Kidney epithelial cell (primary cell): ENCODE results near the gene CDH13. TPM values are rescaled to one million over a fixed set of nuclear protein-coding genes. Genes with fewer than 3 reads are reported as not detected.

ENCODE experiments used
- DNase-seq: peaks from one replicate; pipeline ENCODE4 v3.0.0-alpha.2; 2010; ENCODE audit warnings: low read depth
- H3K27me3 ChIP-seq: 2 replicates; pipeline ENCODE4 v1.6.0; 2011; ENCODE audit warnings: low read length; ENCODE audit not compliant: control insufficient read depth, insufficient read depth
- H3K36me3 ChIP-seq: 2 replicates; pipeline ENCODE4 v1.5.1; 2011; ENCODE audit warnings: low read length; ENCODE audit not compliant: control insufficient read depth, insufficient read depth
- H3K4me3 ChIP-seq: 2 replicates; pipeline ENCODE4 v1.5.1; 2011; ENCODE audit warnings: low read depth, mild to moderate bottlenecking, control low read depth, low read length
- total RNA-seq: library from RNA; depleted of rRNA; stranded (reverse); fragments of >200 nt; gene quantifications from 2 replicates; pipeline ENCODE4 v1.2.3, GENCODE V29; 2015
- TF ChIP-seq, protein P1 (sequence below): IDR thresholded peaks from 2 replicates; pipeline ENCODE4 v1.5.1; 2011; ENCODE audit warnings: mild to moderate bottlenecking, moderate library complexity, low read length, control low read depth, inconsistent platforms; ENCODE audit not compliant: insufficient read depth, poor library complexity, severe bottlenecking

Gene CDH13
- total RNA-seq, 1 donor from 2014 or later, result 32.8 TPM

GRCh38 chr16:82945420-82946101, 318.8 kb downstream of the CDH13 start:
- Histone ChIP-seq H3K36me3 (no peaks in the 10 kb centered on the region), H3K27me3 (no peaks in the 10 kb centered on the region), H3K4me3 (no peak overlapping the region)
- no peak for DNase-seq
- TF ChIP-seq, protein P1, sequence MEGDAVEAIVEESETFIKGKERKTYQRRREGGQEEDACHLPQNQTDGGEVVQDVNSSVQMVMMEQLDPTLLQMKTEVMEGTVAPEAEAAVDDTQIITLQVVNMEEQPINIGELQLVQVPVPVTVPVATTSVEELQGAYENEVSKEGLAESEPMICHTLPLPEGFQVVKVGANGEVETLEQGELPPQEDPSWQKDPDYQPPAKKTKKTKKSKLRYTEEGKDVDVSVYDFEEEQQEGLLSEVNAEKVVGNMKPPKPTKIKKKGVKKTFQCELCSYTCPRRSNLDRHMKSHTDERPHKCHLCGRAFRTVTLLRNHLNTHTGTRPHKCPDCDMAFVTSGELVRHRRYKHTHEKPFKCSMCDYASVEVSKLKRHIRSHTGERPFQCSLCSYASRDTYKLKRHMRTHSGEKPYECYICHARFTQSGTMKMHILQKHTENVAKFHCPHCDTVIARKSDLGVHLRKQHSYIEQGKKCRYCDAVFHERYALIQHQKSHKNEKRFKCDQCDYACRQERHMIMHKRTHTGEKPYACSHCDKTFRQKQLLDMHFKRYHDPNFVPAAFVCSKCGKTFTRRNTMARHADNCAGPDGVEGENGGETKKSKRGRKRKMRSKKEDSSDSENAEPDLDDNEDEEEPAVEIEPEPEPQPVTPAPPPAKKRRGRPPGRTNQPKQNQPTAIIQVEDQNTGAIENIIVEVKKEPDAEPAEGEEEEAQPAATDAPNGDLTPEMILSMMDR, result no peak

GRCh38 chr16:82947698-82948097, 320.9 kb downstream of the CDH13 start:
- Histone ChIP-seq H3K36me3 (no peaks in the 10 kb centered on the region), H3K27me3 (no peaks in the 10 kb centered on the region), H3K4me3 (no peak overlapping the region)
- no peak for DNase-seq
- TF ChIP-seq, protein P1, result no peak

DNA sequence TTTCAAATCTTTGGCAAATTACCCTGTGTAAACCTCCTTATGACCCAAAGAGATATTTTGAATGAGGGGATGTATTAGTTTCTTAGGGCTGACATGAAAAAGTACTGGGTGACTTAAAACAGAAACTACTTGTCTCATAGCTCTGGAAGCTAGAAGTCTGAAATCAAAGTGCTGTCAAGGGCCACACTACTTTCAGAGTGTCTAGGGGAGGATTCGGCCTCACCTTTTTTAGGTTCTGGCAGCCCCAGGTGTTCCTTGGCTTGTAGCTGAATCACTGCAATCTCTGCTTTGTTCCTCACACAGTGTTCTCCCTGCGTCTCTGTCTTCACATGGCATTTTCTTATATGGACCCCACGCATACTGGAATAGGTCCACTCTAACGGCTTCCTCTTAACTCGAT, 322.2 kb downstream of the CDH13 start:
- H3K27me3 ChIP-seq, result no peaks in the 10 kb centered on the region
- H3K4me3 ChIP-seq, result no peak overlapping the region
- TF ChIP-seq, protein P1, result no peak
- DNase-seq, result no peak
- H3K36me3 ChIP-seq, result no peaks in the 10 kb centered on the region

DNA sequence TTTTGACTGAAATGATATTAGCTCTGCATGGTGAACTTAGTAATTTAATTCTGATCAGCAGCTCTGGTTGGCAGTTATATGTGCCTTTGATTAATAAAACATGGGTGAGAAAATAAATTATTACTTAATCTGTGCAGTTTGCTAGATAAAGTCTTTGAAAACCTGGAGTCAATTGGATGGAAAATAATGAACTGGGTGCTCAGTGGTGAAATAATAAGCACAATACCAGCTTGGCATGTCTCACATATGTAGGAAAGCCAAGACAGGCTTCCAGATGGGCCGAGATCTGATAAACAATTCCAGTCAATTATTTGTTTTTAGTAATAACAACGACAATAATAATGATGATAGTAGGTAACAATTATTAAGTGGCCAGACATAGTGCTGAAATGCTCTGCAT, 326.7 kb downstream of the CDH13 start:
- TF ChIP-seq, protein P1, result no peak
- H3K4me3 ChIP-seq, result no peak overlapping the region
- H3K36me3 ChIP-seq, result no peaks in the 10 kb centered on the region
- DNase-seq, result no peak
- H3K27me3 ChIP-seq, result no peaks in the 10 kb centered on the region

DNA sequence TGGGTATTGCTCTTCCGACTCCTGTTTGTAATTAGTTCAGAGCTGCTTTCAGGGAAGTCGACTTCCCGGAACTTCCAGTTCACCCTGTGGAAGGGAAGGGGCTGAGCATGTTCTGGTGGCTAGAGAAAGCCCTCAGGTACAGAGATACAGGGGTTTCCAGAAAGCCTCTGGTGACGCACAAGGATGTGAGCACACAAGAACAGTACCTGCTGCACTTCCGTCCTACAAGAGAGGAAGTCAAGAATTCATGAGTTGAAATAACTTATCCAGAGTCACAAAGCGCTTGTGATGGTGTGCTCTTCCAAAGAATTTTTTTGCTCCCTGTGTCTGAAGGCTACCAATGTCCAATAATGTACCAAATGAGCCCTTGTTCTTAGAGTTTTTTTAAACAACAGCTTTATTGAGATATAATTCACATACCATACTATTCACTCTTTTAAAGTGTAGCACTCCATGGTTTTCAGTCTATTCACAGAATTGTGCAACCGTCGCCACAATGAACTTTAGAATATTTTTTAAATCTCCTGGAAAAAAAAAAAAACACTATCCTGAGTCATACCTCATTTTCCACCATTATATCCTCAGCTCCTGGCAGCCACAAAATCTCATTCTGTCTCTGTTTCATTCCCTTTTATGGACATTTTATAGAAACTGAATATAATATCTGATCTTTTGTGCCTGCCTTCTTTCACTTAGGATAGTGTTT, 327.6 kb downstream of the CDH13 start:
- Histone ChIP-seq H3K4me3 (no peak overlapping the region), H3K36me3 (no peaks in the 10 kb centered on the region), H3K27me3 (no peaks in the 10 kb centered on the region)
- no peak for DNase-seq
- TF ChIP-seq, protein P1, result no peak
